HTERT RPE-1 (cell line): ENCODE measurements around the gene TRIM71.
"Not testable (repeated sequence)": the region's sequence is repeated elsewhere in the genome, so short reads cannot be mapped to it uniquely, and the experiment has no call there.

Source experiments
- in situ Hi-C: fragments of 300-500 bp; cut with MboI; formaldehyde crosslinking; loops from 4 replicates; pipeline ENCODE4 v1.14.3; 2020; ENCODE audit warnings: low sequenced_read_pairs

TRIM71 gene

DNA sequence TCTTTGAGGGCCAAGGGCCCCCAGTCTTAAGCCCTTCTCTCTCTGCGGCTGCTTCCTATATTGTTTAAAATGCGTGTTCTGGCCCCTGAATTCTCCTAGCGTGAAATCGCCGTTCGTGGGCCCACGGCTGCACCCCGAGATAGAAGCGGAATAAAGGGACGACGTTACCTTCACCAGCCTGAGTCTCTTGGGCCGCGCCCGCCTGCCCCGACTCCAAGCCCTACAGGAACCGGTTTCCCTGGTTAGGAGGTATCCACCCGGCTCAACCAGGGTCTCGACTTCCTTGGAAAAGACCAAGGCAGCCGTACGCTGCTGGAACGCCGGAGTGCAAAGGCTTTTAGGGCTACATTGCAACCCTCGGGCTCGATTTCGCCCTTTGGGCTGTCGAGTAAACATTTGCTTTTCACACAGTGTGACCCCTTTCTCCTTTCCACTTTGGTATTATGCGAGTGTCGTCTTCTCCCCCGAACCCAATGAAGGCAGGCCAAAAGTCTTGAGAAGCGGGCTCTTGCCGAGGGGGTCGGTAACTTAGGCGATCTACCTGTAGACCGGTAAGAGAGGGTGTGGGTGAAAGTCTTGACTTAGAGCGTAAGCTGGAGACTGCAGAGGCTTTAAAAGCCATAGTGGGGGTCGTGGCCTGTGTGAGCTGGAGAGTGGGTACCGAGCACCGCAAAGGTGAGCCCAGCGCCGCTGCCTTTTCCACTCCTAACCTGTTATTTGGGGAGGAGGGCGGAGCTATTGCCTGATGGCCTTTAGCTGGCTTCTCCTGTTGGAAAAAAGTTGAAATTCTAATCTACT lies 2.0 kb downstream of the TRIM71 start:
- in situ Hi-C loops, result no loop called here

DNA sequence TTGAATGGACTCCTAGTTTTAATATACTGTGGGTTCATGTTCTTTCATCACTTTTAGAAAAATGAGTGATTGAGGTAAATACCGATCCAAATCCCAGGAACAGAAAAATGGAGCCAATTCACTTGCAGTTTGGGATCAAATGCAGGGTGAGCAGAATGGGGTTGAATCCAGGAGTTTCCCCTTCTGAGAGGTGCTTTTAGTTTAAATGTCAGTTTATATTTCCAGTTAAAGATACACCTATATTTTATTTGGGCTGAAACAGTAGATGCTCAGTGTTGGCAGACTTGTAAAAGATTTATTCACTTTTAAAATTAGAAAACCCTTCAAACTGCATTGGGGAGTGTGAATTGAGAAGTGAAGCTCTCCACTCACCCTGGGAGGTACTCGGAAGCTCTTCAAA lies 2.6 kb downstream of the TRIM71 start:
- in situ Hi-C loops, result no loop called here

GRCh38 chr3:32820971-32821685 lies 3.3 kb downstream of the TRIM71 start:
- in situ Hi-C loops, result no loop called here

DNA sequence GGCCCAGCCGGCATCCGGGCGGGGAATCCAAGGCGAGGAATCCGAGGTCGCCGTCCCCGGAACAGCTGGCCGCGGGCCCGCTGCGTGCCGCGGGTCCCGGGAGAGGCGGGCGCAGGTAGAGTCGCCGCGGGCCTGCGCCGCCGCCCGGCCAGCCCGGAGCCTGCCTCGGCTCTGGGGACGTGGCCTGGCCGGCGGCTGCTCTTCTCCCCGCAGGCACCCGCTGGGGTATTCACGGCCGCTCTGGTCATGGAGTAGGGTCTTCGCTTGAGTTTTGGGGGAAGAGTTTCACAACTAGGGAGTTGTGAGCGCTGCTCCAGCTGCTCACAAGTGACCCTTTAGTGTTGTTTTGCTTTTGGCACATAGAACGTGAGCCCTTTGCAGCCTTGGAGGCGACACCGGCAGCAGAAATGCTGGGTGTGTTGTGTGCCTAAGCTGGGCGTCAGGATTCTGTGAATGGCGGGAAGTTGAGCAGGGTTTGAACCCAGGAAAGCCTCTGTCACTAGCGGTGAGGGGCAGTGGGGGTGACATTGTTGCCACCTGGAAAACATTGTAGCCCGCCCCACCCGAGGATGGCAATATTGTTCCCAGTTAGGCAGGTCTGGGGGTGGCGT lies 4.0 kb downstream of the TRIM71 start:
- in situ Hi-C loops, result no loop called here

DNA sequence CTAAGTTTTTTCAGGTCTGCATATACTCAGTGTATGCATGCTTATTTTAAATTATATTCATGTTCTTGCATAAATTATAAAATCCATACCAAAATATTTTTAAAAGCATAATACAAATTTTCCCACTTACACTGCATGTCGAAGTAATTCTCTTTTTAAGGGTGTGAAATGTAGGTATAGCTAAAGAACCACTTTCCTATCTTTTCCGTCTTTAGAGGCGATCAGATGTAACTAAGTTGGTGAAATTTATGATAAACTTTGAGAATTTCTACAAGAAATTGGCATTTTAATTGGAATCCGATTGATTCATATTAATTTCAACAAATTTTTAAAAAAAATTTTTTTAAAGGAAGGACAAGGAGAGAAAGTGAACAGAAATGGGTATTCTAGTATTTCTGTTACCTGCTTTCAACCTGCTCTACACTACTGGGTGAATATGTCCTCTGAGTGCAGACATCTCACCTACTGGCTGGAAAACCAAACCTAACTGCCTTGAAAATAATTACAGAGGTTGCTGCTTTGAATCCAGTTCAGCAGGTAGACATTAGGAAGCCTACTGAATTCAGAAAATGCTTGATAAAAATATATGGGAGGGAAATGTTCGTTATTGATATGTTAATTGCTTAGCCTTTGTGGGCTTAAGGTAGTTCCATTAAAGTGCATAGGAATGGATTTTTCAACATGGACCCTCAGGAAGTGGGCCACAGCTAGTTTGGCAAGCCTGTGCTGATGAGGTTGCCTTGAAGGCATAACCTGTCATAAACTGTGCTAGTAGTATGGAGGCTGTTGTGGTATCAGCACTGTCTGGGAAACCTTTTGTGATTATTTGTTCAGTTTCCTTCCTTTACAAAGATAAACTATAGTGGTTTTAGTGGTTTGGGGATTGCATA lies 5.1 kb downstream of the TRIM71 start:
- in situ Hi-C loops, result no loop called here

DNA sequence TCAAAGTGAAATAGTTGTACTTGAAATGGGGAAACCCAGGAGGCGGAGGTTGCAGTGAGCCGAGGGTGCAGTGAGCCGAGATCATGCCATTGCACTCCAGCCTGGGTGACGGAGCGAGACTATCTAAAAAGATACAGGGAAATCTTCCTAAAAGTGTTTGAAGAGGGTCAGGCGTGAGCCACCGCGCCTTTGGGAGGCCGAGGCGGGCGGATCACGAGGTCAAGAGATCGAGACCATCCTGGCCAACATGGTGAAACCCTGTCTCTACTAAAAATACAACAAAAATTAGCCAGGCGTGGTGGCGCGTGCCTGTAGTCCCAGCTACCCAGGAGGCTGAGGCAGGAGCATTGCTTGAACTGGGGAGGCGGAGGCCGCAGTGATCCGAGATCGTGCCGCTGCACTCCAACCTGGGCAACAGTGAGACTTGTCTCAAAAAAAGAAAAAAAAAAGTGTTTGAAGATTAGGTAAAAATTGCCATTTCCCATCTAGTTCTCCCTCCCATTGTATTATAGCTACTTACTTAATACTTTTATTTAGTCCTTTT lies 5.9 kb downstream of the TRIM71 start:
- in situ Hi-C loops, result not testable (repeated sequence)

DNA sequence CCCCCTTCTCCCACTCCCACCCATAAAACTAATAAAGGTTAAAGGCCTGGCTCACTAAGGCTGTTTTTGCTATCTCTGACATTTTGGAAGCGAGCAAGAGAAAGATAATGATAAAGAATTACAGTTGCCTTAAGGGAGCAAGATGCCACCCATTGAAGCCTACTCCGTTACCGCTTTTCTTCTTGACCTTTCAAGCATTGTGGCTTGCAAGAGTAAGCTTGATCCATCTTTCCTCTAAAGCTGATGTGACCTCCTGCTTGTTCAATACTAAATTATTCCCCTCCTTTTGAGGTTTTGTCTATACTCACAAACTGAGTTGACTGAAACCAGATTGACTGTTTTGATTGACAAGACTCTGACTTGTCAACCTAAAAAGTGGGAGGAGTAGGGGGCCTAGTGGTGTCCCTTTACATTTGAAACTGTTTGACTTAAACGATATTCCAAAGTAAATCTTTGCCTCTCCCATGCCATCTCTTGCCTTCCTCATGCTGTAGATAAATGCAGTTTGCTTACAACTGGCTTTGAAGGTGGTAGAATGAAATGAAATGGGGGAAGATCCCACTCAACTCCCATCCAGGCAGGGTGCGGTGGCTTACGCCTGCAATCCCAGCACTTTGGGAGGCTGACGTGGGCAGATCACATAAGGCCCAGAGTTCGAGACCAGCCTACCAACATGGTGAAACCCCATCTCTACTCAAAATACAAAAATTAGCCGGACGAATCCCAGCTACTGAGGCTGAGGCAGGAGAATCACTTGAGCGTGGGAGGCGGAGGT lies 8.0 kb downstream of the TRIM71 start:
- in situ Hi-C loops, result no loop called here

DNA sequence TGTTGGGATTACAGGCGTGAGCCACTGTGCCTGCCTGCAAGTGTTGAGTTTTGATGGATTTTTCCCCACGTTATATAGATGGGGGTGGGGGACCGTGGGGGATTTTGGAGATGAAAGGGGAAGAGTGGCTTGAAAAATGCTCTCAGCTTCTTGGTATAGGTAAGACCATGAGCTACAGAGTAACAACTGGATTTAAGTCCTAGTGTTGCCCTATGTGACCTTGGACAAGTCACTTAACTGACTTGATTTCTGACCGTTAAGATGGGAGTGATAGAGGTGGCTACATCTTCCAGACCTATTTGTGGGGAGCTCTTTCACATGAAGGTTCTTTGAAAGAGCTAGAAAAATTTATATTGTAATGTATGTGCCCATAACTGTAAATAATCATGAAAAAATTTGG lies 13.3 kb downstream of the TRIM71 start:
- in situ Hi-C loops, result no loop called here

DNA sequence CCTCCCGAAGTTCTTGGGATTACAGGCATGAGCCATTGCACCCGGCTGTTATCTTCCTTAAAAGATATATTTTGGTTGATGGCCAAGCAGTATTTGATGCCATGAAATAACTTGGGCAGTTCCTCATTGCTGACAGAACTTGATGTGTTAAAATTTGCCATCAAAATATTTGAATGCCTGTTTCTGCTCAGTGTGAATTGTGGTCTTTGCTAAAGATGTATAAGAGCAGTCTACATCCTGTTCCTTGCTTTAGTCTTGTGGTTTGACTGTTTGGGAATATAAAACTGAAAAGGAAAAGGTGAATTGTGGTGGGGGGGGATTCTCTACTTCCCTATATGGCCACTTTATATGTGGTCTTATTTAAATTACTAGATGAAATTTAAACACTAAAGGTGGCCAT lies 14.0 kb downstream of the TRIM71 start:
- in situ Hi-C loops, result no loop called here

GRCh38 chr3:32832193-32832592 lies 14.4 kb downstream of the TRIM71 start:
- in situ Hi-C loops, result no loop called here

DNA sequence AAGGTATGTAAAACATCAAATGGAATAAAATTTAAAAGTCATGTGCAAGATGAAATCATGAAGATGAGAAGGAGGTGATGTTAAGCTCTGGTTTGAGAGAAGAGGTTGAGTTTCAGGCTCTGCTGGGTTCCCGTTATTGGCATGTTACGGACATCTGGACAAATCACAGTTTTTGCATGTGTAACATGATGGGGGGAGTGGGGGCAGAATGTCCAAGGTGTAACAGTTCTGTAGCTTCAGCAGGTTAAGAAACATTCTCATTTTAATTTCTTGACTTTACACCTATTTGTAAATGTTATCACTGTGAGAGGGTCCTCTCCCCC lies 17.2 kb downstream of the TRIM71 start:
- in situ Hi-C loops, result no loop called here

GRCh38 chr3:32835961-32836360 lies 18.2 kb downstream of the TRIM71 start:
- in situ Hi-C loops, result no loop called here

GRCh38 chr3:32836601-32837000 lies 18.8 kb downstream of the TRIM71 start:
- in situ Hi-C loops, result no loop called here

DNA sequence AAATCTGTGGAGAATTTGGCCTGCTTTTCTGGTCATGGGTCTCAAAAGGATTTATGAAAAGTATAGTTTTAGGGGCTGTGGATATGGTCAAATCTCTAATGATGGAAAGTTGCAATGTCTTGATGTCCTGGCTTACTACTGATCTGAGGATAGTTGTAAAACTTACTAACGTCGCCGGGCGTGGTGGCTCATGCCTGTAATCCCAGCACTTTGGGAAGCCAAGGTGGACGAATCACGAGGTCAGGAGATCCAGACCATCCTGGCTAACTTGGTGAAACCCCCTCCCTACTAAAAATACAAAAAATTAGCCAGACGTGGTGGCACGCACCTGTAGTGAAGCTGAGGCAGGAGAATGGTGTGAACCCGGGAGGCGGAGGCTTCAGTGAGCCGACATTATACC lies 19.6 kb downstream of the TRIM71 start:
- in situ Hi-C loops, result no loop called here

- in situ Hi-C loops, result no loop called here
Measured at GRCh38 chr3:32837789-32838188, 20.0 kb downstream of the TRIM71 start.

- in situ Hi-C loops, result no loop called here
Measured at GRCh38 chr3:32839714-32840085, 21.9 kb downstream of the TRIM71 start.

DNA sequence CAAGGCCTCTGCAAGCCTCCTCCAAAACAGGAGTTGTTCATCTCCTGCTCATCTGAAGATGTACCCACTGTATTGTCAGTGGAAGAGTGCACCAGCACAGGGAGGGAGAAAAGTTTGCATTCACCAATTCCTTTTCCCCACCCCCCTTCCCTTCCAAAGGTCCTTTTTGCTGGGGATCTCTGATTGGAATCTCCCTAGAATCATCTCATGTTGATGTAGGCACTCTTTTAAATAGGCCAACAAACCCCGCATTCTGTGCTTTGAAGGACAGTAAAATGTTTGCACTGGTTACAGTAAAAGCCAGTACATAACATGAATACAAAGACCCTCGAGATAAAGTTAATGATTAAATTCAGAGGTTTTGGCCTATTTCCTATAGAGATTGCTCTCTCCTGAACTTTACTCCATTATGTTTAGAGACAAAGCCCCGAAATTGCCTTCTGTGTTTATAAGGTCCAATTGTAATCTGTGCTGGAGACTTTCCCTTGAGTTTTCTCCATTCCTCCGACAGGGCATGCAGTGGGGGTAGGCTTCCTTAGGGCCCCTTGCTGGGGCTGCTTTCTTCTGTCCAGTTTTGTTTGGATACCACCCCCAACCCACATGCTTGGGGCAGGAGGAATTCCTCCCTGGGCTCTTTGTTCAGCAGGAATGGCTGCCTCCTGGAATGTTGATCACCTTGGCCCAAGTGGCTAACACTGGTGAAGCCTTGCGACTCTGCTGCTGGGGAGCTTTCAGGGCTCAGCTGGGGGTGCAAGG lies 22.5 kb downstream of the TRIM71 start:
- in situ Hi-C loops, result no loop called here

DNA sequence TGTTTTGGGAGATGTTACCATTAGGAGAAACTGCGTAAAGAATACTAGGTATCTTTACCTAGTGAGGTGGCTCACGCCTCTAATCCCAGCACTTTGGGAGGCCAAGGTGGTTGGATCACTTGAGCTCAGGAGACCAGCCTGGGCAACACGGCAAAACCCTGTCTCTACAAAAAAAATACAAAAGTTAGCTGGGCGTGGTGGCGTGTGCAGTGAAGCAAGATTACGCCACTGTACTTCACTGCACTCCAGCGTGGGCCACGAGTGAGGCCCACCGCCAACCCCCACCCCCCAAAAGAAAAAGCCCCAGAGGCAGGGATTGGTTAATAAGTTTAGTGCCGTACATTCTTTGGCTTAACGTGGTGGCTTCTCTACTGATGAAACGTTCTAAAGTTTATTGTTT lies 23.5 kb downstream of the TRIM71 start:
- in situ Hi-C loops, result no loop called here

DNA sequence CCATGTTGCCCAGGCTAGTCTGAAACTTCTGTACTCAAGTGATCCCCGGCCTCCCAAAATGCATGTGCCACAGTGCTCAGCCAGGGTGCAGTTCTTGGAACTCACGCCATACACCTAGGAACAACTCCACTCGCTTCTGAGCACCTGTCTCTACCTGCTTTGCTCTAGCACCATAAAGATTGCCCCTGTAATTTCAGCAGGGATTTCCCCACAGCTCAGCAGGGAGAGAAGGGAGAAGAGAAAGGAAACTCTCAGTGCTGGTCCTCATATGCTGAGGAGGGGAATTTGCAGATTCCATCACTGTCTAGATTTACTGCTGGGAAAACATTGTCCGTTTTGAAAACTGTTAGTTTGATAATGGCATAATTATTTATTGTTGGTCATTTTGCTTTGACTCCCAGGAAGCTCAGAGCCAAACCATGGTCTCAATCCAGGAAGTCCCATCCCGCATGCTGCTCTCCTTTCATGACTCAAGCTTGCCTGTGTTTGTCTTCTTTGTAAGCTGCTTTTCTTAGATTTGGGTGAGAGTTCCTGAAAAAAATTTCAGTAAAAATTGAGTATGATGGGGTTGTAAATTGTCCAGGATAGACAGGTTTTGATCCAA lies 24.2 kb downstream of the TRIM71 start:
- in situ Hi-C loops, result no loop called here
